HT1080 (cell line): Measurements from ENCODE around the gene PARP8. TPM values are rescaled to one million over a fixed set of nuclear protein-coding genes. Genes with fewer than 3 reads are reported as not detected.

ENCODE experiments used
- DNase-seq: peaks from one replicate; pipeline ENCODE4 v3.0.0-alpha.2; 2015; ENCODE audit warnings: low read depth
- total RNA-seq: library from RNA; depleted of rRNA; stranded (reverse); fragments of >200 nt; shearing (Covaris generic); gene quantifications from 2 replicates; pipeline ENCODE4 v1.2.3, GENCODE V29; 2014

Gene PARP8
- total RNA-seq, 1 experiment from 2014 or later = 10.8 TPM

- no peak for DNase-seq
These were observed 57.8 kb downstream of the PARP8 start for GRCh38 chr5:50724262-50724661.

- no peak for DNase-seq
These were observed 59.5 kb downstream of the PARP8 start for GRCh38 chr5:50725800-50726474.

DNA sequence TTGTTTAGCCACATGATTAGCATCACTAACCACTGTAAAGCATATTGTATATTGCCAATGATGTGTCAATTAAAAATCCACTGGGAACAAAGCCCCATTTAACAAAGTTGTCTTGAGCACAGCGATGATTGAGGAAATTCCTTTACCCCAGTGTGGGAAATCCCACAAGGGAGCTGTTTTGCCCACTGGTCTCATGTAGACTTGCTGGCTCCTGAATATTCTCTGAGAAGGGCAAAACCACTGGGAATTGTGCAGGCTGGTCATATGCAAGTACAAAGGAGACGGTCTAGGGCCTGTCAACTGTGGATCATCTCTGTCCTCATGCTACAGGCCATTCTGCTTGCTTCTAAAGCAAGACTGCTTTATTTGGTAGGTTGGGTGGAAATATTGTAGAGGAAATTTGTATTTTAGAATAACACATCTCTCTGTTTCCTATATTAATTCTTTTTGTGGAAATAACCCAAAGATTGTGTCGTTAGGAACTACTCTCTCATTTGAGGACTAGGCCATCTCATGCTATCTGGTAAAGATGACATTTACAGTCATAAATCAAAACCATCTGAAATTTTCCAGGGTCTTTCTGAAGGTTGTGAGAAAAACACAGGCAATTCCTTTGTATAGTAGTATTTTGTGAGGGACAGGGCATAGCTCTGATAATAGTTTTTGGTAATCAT lies 60.2 kb downstream of the PARP8 start:
- DNase-seq = no peak

DNA sequence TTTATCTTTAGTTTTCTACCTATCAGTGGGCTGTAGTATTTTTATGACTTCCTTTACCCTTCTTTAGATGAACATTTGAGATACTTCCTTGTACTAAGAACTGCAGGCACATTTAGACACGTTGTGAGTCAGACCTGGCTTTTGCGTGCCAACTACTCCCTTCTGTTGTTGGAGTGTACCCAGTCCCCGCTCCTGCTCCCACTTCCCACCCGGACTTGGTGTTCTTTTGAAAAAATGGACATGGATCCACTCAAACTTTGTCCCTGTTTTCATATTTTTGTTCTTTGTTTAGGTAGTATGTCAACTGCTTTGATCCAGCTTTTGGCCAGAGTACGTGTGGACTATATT lies 60.7 kb downstream of the PARP8 start:
- DNase-seq = peak; percentile 62

GRCh38 chr5:50727845-50728244 lies 61.4 kb downstream of the PARP8 start:
- DNase-seq = no peak

- no peak for DNase-seq
These were observed 63.9 kb downstream of the PARP8 start for GRCh38 chr5:50730336-50730735.

- no peak for DNase-seq
These were observed 64.4 kb downstream of the PARP8 start for GRCh38 chr5:50730841-50731240.

GRCh38 chr5:50733741-50734140 lies 67.3 kb downstream of the PARP8 start:
- DNase-seq = no peak

DNA sequence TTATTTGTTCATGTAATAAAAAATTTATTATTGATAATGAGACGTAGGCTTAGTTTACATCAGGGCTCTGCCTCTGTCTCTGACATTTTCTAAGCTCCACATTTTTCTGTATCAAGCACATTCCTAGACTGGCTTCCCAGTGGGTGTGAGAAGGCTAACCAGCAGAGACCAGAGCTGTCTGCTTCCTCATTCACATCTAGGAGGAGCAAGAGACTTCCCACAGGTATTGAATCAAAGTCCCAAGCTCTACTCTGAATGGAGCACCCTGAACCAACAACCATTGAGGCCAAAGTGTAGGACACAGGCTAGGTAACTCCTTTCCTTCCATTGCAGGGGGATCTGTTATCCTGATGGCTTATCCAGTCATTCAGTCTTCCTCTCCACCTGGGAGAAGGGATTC lies 72.4 kb downstream of the PARP8 start:
- DNase-seq = no peak

DNA sequence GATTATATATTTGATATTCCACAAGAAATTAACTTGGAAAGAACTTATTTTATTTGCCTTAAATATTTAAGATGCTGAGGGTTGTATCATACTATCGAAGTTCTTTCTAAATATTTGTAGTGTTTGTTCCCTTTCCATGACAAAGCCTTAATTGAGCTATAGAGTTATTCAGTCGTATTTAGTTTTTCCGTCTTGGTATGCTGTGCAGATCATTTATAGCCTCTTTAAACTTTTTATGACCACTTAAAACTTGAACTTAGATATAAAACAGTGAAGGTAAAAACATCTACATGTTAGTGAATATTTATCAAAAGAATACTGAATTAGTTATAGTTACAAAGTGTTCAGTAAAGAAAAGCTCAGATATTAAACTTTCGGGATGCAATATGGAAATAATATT lies 74.4 kb downstream of the PARP8 start:
- DNase-seq = no peak

DNA sequence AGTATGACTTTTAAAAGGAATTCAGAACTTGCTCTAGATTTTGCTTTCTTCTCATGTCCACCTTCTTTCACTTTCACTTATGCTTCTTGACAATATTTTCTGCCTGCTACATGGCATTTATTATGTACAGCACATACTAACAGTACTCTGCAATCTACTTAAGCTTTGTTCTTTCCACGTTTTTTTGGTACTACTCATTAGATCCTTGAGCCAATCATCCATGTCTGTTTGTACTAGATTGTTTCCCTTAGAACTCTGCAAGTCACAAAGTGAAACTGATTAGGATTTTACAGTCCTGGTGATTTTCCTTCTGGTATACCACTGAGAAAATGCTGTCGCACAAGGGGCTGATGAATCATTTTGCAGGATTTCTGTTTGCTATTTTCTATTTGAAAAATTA lies 78.3 kb downstream of the PARP8 start:
- DNase-seq = peak; percentile 51

DNA sequence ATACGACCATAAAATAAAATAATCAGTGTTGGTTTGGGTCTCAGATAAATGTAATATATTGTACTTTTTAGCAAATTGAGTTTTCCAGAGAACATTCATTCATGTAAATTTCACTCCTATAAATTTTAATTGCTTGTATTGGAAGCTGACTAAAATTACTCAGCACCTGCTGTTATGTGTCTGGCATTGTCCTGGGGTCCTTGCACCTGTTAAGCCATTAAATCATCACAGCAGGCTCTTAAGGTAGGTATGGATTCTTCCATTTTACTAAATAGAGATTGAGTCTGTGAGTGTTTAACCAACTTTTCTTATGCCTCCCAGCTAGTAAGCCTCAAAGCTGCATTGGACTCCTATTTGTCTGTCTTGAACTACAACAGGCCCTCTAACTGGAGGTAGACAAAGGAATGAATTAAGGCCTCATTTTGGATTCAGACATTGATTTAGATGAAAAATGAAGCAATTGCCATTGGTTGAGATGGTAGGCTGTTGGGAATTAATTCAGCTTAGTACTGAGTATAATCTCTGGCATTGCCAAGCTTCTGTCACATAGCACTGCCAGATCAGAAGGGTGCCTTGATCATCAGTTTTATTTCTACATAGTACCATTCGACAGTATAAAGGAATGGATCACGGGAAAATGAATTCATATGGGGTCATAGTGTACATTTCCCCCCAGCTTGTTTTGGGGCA lies 78.9 kb downstream of the PARP8 start:
- no peak for DNase-seq

DNA sequence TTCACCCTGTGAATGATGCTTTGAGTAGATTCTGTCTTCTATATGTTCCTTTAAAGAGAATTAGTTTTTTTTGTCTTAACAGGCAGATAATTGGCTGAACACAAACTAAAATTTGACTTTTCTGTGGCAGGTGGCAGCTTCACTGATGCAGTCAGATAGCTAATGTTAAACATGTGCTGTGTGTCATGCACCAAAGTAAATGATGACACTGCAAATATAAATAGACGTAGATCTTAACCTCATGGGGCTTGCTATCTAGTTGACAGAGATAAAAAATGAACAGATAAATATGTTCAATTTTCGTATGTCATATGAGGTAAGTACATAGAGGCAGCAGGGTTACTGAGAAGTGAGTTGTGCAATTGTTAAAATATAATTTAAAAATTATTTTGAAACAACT lies 82.7 kb downstream of the PARP8 start:
- no peak for DNase-seq

DNA sequence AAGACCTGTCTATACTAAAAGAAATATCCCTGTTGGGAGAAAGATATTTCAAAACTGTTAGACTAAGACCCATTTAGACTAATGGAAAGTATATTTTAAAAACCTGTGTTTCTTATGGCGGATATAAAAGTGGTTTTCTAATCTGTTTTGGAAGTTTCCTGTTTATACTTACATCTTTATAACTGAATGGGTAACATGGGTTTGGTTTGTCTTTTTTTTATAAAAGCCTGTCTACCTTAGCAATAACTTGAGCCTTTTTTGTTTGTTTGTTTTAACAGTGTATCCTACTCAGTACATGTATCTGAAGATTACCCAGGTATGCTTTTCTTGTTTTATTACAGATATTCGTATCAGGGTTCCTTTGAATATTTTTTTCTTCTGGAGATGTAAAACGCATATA lies 83.4 kb downstream of the PARP8 start:
- no peak for DNase-seq

- peak; percentile 43 for DNase-seq
These were observed 84.7 kb downstream of the PARP8 start for GRCh38 chr5:50751064-50751657.

DNA sequence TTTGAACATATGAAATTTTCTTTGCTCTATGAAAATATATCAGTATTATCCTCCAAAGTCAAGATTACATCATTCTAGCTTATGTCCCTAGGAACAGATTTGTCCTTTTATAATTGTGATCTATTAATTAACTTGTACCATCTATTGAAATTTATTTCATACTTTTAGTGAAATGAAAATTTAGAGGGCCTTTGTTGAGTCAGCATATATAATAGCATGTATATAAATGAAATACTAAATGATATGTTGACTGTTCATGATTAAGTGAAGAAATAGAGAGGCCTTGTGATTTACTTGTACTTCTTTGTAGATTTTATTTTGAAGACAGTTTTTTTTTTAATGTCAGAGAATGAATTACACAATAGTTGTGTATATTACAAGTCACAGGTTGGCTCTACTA lies 86.4 kb downstream of the PARP8 start:
- DNase-seq = no peak

DNA sequence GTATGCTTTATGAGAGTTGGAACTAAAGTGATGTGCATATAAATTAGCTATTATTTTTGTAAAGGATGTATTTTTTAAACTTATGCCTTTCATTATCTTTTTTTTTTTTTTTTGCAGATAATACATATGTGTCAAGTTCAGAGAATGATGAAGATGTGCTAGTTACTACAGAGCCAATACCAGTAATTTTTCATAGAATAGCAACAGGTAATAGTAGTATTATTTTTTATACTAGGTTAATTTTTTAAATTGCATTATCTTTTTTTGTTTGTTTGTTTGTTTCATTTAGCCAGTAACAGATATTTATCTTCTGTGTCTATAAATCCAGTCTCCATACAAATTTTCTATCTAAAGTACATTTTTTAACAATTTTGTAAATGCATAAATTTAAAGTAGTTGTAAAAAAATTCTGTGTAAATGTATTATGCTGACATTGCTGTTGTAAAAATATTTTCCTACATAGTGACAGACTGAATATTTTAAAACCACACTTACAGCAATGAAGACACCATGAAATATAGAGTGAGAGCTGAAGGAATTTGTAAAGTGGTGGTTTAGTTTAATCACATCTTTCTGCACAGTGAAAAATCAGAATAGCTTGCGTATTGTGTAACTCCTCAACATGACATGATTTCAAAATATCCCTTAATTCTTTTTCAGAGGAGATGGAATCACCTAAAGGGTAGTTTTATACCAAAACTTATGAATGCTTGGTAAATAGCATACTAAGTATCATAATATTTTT lies 93.3 kb downstream of the PARP8 start:
- DNase-seq = no peak

DNA sequence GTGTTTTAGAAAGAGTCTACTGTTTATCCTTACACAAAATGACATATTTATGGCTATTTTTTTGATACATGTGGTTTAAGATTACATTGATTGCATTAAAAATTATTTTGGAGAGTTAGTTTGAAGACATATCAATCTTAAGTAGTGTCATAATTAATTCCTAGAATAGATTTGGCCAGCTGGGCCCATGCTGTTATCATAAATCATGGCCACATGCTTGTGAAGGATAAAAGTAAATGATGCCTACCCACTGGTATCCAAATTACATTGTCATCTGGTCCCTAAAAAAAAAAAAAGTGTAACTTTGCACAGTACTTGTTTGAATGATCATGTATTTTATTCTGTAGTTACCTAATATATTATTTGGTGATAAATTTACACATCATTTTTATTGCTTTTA lies 96.9 kb downstream of the PARP8 start:
- no peak for DNase-seq

- DNase-seq = no peak
These were observed 97.4 kb downstream of the PARP8 start for GRCh38 chr5:50763846-50764245.

DNA sequence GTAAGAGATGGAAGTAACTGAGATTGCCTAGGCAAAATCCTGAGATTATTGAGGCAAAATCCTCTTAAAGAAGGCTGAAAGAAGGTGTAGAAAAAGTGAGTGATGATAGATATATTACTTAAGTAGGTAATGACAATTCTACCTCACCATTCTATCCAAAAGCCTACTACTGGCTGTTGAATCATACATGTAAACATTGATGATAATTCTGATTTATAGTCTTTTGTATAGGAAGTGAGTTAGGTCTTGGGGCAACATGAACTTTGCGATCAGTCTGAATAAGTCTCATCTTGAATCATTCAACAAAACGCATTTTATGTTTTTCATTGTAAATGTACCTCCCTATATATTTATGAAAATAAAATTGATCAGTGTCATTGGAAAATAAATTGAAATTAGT lies 99.6 kb downstream of the PARP8 start:
- no peak for DNase-seq

DNA sequence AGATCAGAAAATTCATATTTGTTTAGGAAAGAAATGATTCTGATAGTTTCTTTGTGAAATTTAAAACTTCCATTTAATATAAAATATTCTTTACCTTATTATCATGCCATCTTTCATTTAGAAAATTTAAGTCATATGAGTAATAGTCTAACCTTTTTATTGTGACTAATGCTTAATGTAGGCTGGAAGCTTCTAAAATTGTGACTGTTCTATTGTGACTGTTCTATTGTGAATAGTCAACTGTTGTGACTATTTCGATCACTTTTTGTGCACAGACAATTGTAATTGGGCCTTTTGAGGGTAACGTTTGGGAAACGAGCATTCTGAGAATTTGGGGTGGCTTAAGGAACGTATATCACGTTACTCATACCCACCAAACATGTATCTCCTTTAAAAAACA lies 100.0 kb downstream of the PARP8 start:
- DNase-seq = no peak

GRCh38 chr5:50766967-50767366 lies 100.5 kb downstream of the PARP8 start:
- no peak for DNase-seq
